K562 (cell line): ENCODE results near the gene SLC6A1. TPM values are rescaled to one million over a fixed set of nuclear protein-coding genes. Genes with fewer than 3 reads are reported as not detected.

ENCODE experiments used
- ATAC-seq: fragments of 200-7000 bp; cut with Tn5 transposase; 3 replicates; pipeline ENCODE4 v1.9.1; 2020; ENCODE audit warnings: moderate library complexity
- BruUV-seq: library from RNA; stranded (reverse); fragments of 400-500 nt; replicated peaks from 2 replicates; lab custom pipeline; 2021; lab: Mats Ljungman, UMichigan
- CTCF ChIA-PET: fragments of 300-600 bp; formaldehyde crosslinking; extraction: SDS; loops from one replicate; lab custom pipeline; 2021; ENCODE audit warnings: low intra/inter-chr PET ratio; lab: Yijun Ruan, JAX
- POLR2A ChIA-PET: fragments of 300-600, 350-650 bp; sonication (Branson Sonifier 250); formaldehyde crosslinking; extraction: SDS; loops from one replicate; lab custom pipeline; 2021; ENCODE audit warnings: antibody characterized with exemption, inconsistent platforms; lab: Yijun Ruan, JAX
- DNase-seq, 4 experiments: peaks; one replicate each; pipeline versions ENCODE4 v3.0.0 to v3.0.0-alpha.2; 2011 to 2018; ENCODE audit warnings: low spot score in 3 of 4, mixed read lengths in 3 of 4; ENCODE audit errors: extremely low read depth in 1 of 4
- FAIRE-seq: peaks from 2 replicates; lab custom pipeline; 2011; peaks lifted over from hg19 to GRCh38; lab: Jason Lieb, UNC
- H2AFZ ChIP-seq: 2 replicates; pipeline ENCODE4 v1.6.0; 2011; ENCODE audit warnings: low read depth, low read length, control low read depth, inconsistent platforms
- H3K27ac ChIP-seq: fragments of 200-600 bp; 3 replicates; pipeline ENCODE4 v1.8.0; 2011; ENCODE audit warnings: low read depth, mild to moderate bottlenecking, control low read depth, inconsistent platforms, low read length, moderate library complexity, mixed read lengths; ENCODE audit errors: extremely low read depth
- H3K27me3 ChIP-seq, 2 experiments: fragments of 300-600 bp in 1 of 2; 2 replicates in 1 of 2; 3 replicates in 1 of 2; pipeline versions ENCODE4 v1.6.0 to v1.8.0; 2011; ENCODE audit warnings: inconsistent platforms in 2 of 2, low read length in 2 of 2, mild to moderate bottlenecking in 1 of 2, mixed read lengths in 1 of 2, moderate library complexity in 1 of 2; ENCODE audit not compliant: control insufficient read depth in 2 of 2, insufficient read depth in 2 of 2
- H3K36me3 ChIP-seq: fragments of 300-600 bp; 3 replicates; pipeline ENCODE4 v1.8.0; 2011; ENCODE audit warnings: mild to moderate bottlenecking, low read length, inconsistent platforms; ENCODE audit not compliant: control insufficient read depth, insufficient read depth
- H3K4me1 ChIP-seq, 2 experiments: fragments of 200-600 bp in 1 of 2; replicated peaks in 1 of 2; 2 replicates in 1 of 2; 3 replicates in 1 of 2; pipeline versions ENCODE4 v1.5.1 to v1.8.0; 2011; ENCODE audit warnings: inconsistent platforms in 2 of 2, low read length in 2 of 2, mild to moderate bottlenecking in 1 of 2, mixed read lengths in 1 of 2, moderate library complexity in 1 of 2; ENCODE audit not compliant: control insufficient read depth in 2 of 2, insufficient read depth in 2 of 2
- H3K4me2 ChIP-seq: 2 replicates; pipeline ENCODE4 v1.6.1; 2011; ENCODE audit warnings: low read length, control low read depth, inconsistent platforms, mixed read lengths; ENCODE audit not compliant: insufficient read depth
- H3K4me3 ChIP-seq: fragments of 200-600 bp; sonication (generic), shearing (Covaris generic); 2 replicates; pipeline ENCODE4 v1.5.1; 2016; ENCODE audit warnings: control low read depth, inconsistent platforms
- H3K79me2 ChIP-seq: fragments of 200-600 bp; 3 replicates; pipeline ENCODE4 v1.8.0; 2011; ENCODE audit warnings: low read length, inconsistent platforms; ENCODE audit not compliant: control insufficient read depth, insufficient read depth
- H3K9ac ChIP-seq, 2 experiments: 2 replicates each; pipeline versions ENCODE4 v1.6.0 to v1.6.1; 2011; ENCODE audit warnings: low read depth in 2 of 2, low read length in 2 of 2, control low read depth in 1 of 2, inconsistent platforms in 1 of 2, mild to moderate bottlenecking in 1 of 2, mixed read lengths in 1 of 2; ENCODE audit not compliant: insufficient read depth in 1 of 2
- H3K9me1 ChIP-seq: one replicate; pipeline ENCODE4 v1.6.0; 2011; ENCODE audit warnings: inconsistent platforms, mild to moderate bottlenecking, low read length, moderate library complexity; ENCODE audit not compliant: control insufficient read depth, insufficient read depth
- H3K9me3 ChIP-seq: replicated peaks from 2 replicates; pipeline ENCODE4 v1.5.1; 2011; ENCODE audit warnings: low read depth, low read length, inconsistent platforms; ENCODE audit not compliant: control insufficient read depth, insufficient read depth
- H4K20me1 ChIP-seq: replicated peaks from 2 replicates; pipeline ENCODE4 v1.6.1; 2011; ENCODE audit warnings: low read length, inconsistent platforms, mixed read lengths; ENCODE audit not compliant: control insufficient read depth, insufficient read depth
- CHCHD3 ChIP-seq: fragments of 250-450 bp; sonication (Bioruptor Pico); IDR thresholded peaks from 2 replicates; pipeline ENCODE4 v2.1.2; 2022; ENCODE audit warnings: mild to moderate bottlenecking
- E2F3 ChIP-seq: fragments of 250-450 bp; sonication (Bioruptor Pico); IDR thresholded peaks from 2 replicates; pipeline ENCODE4 v1.4.0; 2020; ENCODE audit warnings: mild to moderate bottlenecking
- EP300 ChIP-seq: IDR thresholded peaks from 2 replicates; pipeline ENCODE4 v1.6.1; 2012; ENCODE audit warnings: low read length, improper control_type of control experiment
- ESRRA ChIP-seq: fragments of 450-650 bp; IDR thresholded peaks from 2 replicates; pipeline ENCODE4 v1.6.1; 2014; ENCODE audit warnings: low read depth, mild to moderate bottlenecking, moderate library complexity, borderline replicate concordance
- HNRNPK ChIP-seq: fragments of 200-400 bp; formaldehyde crosslinking; IDR thresholded peaks from one replicate; pipeline ENCODE4 v1.6.1; 2018; ENCODE audit warnings: mild to moderate bottlenecking, low read depth, low read length; ENCODE audit not compliant: poor library complexity, severe bottlenecking
- JUND ChIP-seq, 2 experiments: IDR thresholded peaks; 2 replicates in 1 of 2; 3 replicates in 1 of 2; pipeline ENCODE4 v1.6.1; 2011; ENCODE audit warnings: borderline replicate concordance in 2 of 2, low read depth in 2 of 2, low read length in 2 of 2, improper control_type of control experiment in 1 of 2, missing biosample characterization in 1 of 2, missing genetic modification characterization in 1 of 2, missing genetic modification reagents in 1 of 2
- KLF13 ChIP-seq: fragments of 450-650 bp; IDR thresholded peaks from 2 replicates; pipeline ENCODE4 v1.6.1; 2016; ENCODE audit warnings: missing genetic modification characterization, low read depth, mild to moderate bottlenecking, missing compliant biosample characterization, moderate library complexity, borderline replicate concordance
- NFIC ChIP-seq: fragments of 450-650 bp; IDR thresholded peaks from 2 replicates; pipeline ENCODE4 v1.6.1; 2017; ENCODE audit warnings: mild to moderate bottlenecking, inconsistent platforms
- RCOR1 ChIP-seq, 2 experiments: IDR thresholded peaks; 2 replicates each; pipeline ENCODE4 v1.6.1; 2012; ENCODE audit warnings: low read depth in 2 of 2, low read length in 2 of 2, borderline replicate concordance in 1 of 2, improper control_type of control experiment in 1 of 2
- SMARCA5 ChIP-seq: fragments of 450-650 bp; IDR thresholded peaks from 2 replicates; pipeline ENCODE4 v1.6.1; 2016
- STAT6 ChIP-seq: sonication (generic); formaldehyde crosslinking; IDR thresholded peaks from 2 replicates; pipeline ENCODE4 v1.8.1; 2023; ENCODE audit warnings: mild to moderate bottlenecking, missing genetic modification reagents
- TAF7 ChIP-seq: fragments of 450-650 bp; IDR thresholded peaks from 2 replicates; pipeline ENCODE4 v1.6.1; 2016; ENCODE audit warnings: missing genetic modification characterization, missing compliant biosample characterization
- THRB ChIP-seq: fragments of 450-650 bp; formaldehyde crosslinking; conservative IDR thresholded peaks from 2 replicates; pipeline ENCODE4 v1.4.0; 2022; ENCODE audit warnings: mild to moderate bottlenecking, missing genetic modification characterization
- ZNF165 ChIP-seq: fragments of 250-450 bp; sonication (Bioruptor Pico); IDR thresholded peaks from 2 replicates; pipeline ENCODE4 v1.4.0; 2020; ENCODE audit warnings: borderline replicate concordance
- ZNF175 ChIP-seq: fragments of 200-800 bp; sonication (Bioruptor generic); IDR thresholded peaks from 2 replicates; pipeline ENCODE4 v1.6.1; 2016; ENCODE audit warnings: low read depth, mild to moderate bottlenecking, missing genetic modification characterization, missing compliant biosample characterization
- ZNF583 ChIP-seq: fragments of 250-450 bp; sonication (Bioruptor Pico); IDR thresholded peaks from 2 replicates; pipeline ENCODE4 v1.4.0; 2020
- WGBS: fragments of 100-300 bp; shearing (Covaris generic); methylation state at CpG from one replicate; pipeline ENCODE4 v1.1.6; 2016; ENCODE audit warnings: low coverage, mixed read lengths; ENCODE audit not compliant: insufficient coverage; ENCODE audit errors: missing lambda C conversion rate; 5-methylcytosine and 5-hydroxymethylcytosine counted together
- in situ Hi-C: fragments of 300-500 bp; cut with MboI; formaldehyde crosslinking; loops from 4 replicates; pipeline ENCODE4 v1.15.0; 2018; ENCODE audit warnings: inconsistent platforms, mixed read lengths
- intact Hi-C: fragments of 100-400 bp; cut with micrococcal nuclease; formaldehyde crosslinking; loops from 2 replicates; pipeline ENCODE4 v1.14.2; 2022
- polyA plus RNA-seq, 8 experiments: library from polyadenylated mRNA; depleted of rRNA in 4 of 8; stranded (reverse) in 5 of 8; unstranded in 3 of 8; fragments of >200 nt; fragmentation: Nextera tagmentation in 2 of 8; fragmentation: Illumina TruSeq in 1 of 8; extraction: Ambion mirVana in 2 of 8; extraction: Trizol in 1 of 8; gene quantifications; 2 replicates each; pipeline versions ENCODE4 v1.2.1 to v1.2.3, GENCODE V29; 2011 to 2014; ENCODE audit warnings: inconsistent platforms in 1 of 8, missing spikeins in 1 of 8
- total RNA-seq, 7 experiments: library from RNA; depleted of rRNA in 6 of 7; stranded (reverse); fragments of >200 nt in 6 of 7; fragmentation: Illumina TruSeq in 2 of 7; extraction: Trizol in 2 of 7; gene quantifications; 2 replicates each; pipeline versions ENCODE4 v1.2.1 to v1.2.3, GENCODE V29; 2011 to 2021; ENCODE audit warnings: low replicate concordance in 1 of 7
- TF ChIP-seq, protein P1 (sequence below), 2 experiments: fragments of 450-650 bp in 1 of 2; sonication (generic) in 1 of 2; formaldehyde crosslinking; conservative IDR thresholded peaks; 2 replicates each; pipeline versions ENCODE4 v1.4.0 to v1.8.1; 2020 to 2022; ENCODE audit warnings: mild to moderate bottlenecking in 1 of 2, missing genetic modification reagents in 1 of 2

The SLC6A1 gene
- total and polyA plus RNA-seq, 9 of the 15 experiments (the other 6 are each of a cell fraction or from before 2014, with no cell fraction given) = not detected

DNA sequence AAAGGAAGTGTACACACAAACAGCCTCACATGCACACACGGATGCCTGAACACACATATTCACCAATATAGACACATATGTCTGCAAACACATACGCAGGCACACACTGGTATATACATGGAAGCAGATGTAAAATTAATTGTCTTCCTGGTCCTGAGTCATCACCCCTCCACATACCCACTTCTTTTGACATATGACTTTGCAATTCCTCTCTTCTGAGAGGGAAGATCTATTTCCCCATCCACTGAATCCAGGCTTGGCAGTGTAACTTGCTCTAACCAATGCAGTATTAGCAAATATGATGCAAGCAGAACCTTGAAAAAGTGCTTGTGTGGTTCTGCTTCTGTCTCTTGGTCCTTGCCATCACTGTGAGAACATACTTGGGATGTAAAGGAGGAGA, 84.9 kb downstream of the SLC6A1 start (continued):
- TF ChIP-seq THRB (CRISPR knock-in tag) = no peak
- TF ChIP-seq JUND (IDR thresholded peaks at IDR 0.05; ENCODE audit: borderline replicate concordance, low read depth, low read length) = no peak
- TF ChIP-seq JUND (tag; IDR thresholded peaks at IDR 0.05; ENCODE audit: borderline replicate concordance, low read depth, low read length) = no peak
- TF ChIP-seq HNRNPK = no peak

GRCh38 chr3:11078826-11079515, 86.4 kb downstream of the SLC6A1 start:
- BruUV-seq = no TSS peak
- ATAC-seq (no peak), FAIRE-seq (no peak), DNase-seq (no peak)
- 3% methylated on average over 5 of the region's 5 CpGs for WGBS
- Histone ChIP-seq H3K79me2 (no peaks in the 10 kb centered on the region), H2AFZ (no peak overlapping the region), H3K9me1 (no peaks in the 10 kb centered on the region), H3K4me2 (no peak overlapping the region), H3K27ac (no peak overlapping the region), H3K36me3 (no peaks in the 10 kb centered on the region), H3K9me3 (no peaks in the 10 kb centered on the region), H4K20me1 (no peaks in the 10 kb centered on the region), H3K9ac (no peak overlapping the region), H3K27me3 (peaks cover 0 to 7% of the 10 kb centered on the region in 2 experiments; a peak in 2 of 5 replicates), H3K4me3 (no peak overlapping the region), H3K4me1 (no peaks in the 10 kb centered on the region)
- in situ Hi-C loops = no loop called here
- ChIA-PET POLR2A (no interaction called here), CTCF (no interaction called here)
- intact Hi-C loops = no loop called here
- no peak for TF ChIP-seq RCOR1 (IDR thresholded peaks at IDR 0.05; ENCODE audit: borderline replicate concordance in 1 of 2, low read depth in 2 of 2, low read length in 2 of 2)
- no peak for TF ChIP-seq TAF7
- TF ChIP-seq ESRRA = no peak
- TF ChIP-seq, protein P1, sequence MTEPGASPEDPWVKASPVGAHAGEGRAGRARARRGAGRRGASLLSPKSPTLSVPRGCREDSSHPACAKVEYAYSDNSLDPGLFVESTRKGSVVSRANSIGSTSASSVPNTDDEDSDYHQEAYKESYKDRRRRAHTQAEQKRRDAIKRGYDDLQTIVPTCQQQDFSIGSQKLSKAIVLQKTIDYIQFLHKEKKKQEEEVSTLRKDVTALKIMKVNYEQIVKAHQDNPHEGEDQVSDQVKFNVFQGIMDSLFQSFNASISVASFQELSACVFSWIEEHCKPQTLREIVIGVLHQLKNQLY (CRISPR knock-in tag; conservative IDR thresholded peaks at IDR 0.05) = no peak
- TF ChIP-seq ZNF175 (CRISPR knock-in tag) = no peak
- no peak for TF ChIP-seq EP300
- no peak for TF ChIP-seq KLF13
- no peak for TF ChIP-seq CHCHD3 (CRISPR knock-in tag)
- no peak for TF ChIP-seq NFIC
- no peak for TF ChIP-seq E2F3 (CRISPR knock-in tag)
- no peak for TF ChIP-seq ZNF583 (CRISPR knock-in tag)
- TF ChIP-seq SMARCA5 = no peak
- TF ChIP-seq ZNF165 = no peak
- no peak for TF ChIP-seq STAT6 (CRISPR knock-in tag)
